Astrocyte of the spinal cord (primary cell): ENCODE measurements around the gene ANKRD40.

Experiments used
- DNase-seq: peaks from one replicate; pipeline ENCODE4 v3.0.0; 2011; ENCODE audit warnings: low read depth, low spot score
- H3K4me3 ChIP-seq: 2 replicates; pipeline ENCODE4 v1.5.1; 2011; ENCODE audit warnings: low read depth, mild to moderate bottlenecking, low read length, moderate library complexity
- CTCF ChIP-seq: IDR thresholded peaks from 2 replicates; pipeline ENCODE4 v1.5.1; 2012; ENCODE audit warnings: low read depth, mild to moderate bottlenecking, low read length, inconsistent platforms
- in situ Hi-C: cut with HindIII; loops from 2 replicates; pipeline ENCODE4 v1.10.0; 2017; ENCODE audit warnings: low sequenced_read_pairs

Gene ANKRD40

GRCh38 chr17:50722746-50723145, 15.0 kb upstream of the ANKRD40 start:
- in situ Hi-C loops: no loop called here
- TF ChIP-seq CTCF: no peak
- no peak overlapping the region for H3K4me3 ChIP-seq
- DNase-seq: no peak

DNA sequence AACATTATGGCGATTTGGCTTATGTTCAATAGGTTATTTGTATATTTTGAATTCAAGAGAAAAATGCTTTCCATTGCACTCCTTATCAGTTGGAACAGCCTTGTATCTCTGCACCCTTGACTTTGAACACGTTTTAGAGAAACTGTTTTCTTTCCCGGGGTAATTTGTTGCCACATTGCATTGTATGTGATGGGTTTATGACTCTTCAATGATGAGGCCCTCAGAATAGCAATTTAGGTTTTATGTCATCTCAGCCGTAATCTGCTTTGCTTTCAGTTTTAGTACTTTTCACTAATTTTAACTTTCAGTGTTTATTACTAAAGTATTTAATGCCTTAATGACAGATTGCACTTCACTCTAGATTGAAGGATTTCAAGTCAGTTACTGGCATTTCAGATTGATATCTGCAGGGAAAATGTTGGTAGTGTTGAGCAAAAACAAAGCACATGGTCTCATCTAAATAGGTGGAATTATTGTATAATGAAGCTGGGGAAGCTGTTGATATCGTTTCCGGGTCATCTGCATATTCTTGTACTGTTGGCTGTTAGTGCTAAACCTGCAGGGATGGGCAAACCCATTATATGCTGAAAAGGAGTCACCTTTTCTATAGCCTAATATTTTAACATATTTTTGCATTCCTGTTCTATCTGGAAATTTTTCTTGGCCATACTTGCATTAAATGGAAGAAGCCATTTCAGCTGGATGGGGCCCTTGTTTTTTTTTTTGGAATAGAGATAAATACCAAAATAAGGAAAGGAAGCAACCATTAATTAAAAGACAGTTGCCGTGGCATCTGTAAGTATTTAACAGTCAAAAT, 13.7 kb upstream of the ANKRD40 start:
- TF ChIP-seq CTCF: no peak
- peak overlapping the region; percentile 98 for H3K4me3 ChIP-seq
- in situ Hi-C loops: no loop called here
- DNase-seq: no peak

- in situ Hi-C loops: no loop called here
- TF ChIP-seq CTCF: no peak
- DNase-seq: peak; percentile 18
- H3K4me3 ChIP-seq: peak overlapping the region; percentile 98
These were observed 12.4 kb upstream of the ANKRD40 start for GRCh38 chr17:50719924-50720794.

DNA sequence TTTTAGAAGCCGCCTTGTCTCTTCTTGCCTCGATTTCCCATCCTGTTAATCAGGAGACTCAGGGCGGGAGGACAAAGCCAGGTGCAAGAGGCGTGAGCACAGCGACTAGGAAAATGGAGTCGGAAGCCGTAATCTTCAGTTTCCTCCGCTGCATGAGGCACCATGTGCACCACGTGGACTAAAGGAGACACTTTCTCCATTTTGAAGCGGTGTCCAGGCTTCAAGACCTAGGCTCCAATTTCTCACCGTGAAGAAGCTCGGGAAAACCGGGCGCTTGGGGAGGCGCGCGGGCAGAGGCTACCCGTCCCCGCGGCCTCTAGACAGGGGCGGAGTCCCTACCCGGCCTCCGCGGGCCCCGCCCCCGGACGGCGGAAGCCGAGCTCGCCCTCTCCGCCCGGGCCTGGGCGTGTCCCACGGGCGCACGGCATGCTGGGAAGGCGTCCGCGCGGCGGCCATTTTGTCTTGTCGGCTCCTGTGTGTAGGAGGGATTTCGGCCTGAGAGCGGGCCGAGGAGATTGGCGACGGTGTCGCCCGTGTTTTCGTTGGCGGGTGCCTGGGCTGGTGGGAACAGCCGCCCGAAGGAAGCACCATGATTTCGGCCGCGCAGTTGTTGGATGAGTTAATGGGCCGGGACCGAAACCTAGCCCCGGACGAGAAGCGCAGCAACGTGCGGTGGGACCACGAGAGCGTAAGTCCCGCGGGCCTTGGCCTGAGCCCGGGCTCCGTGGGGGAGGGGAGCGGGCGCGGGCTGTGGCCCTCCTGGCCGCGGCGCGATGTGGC, 11.6 kb upstream of the ANKRD40 start, which contains the start of gene LUC7L3:
TSS of gene LUC7L3 (plus strand) at position 460 of the 780 bp plus-strand sequence. CDS start at position 590, 130 bp downstream.
- H3K4me3 ChIP-seq: peak within 1 kb of the TSS; percentile 98
- peak; percentile 96 for DNase-seq
- no peak for TF ChIP-seq CTCF
- in situ Hi-C loops: no loop called here

- TF ChIP-seq CTCF: no peak
- H3K4me3 ChIP-seq: no peak overlapping the region
- no peak for DNase-seq
- in situ Hi-C loops: no loop called here
These were observed 7.8 kb upstream of the ANKRD40 start for GRCh38 chr17:50715471-50715870.

GRCh38 chr17:50712641-50713040, 4.9 kb upstream of the ANKRD40 start:
- in situ Hi-C loops: no loop called here
- DNase-seq: no peak
- no peak for TF ChIP-seq CTCF
- no peak overlapping the region for H3K4me3 ChIP-seq
